ENCODE measurements around the gene MOAP1.

MOAP1 gene

GRCh38 chr14:93155667-93156066, 29.0 kb downstream of the MOAP1 start:
- peak in 1 of 2 donors; percentile 16 for DNase-seq (ENCODE audit: low read depth in 2 of 2)
- H3K4me3 ChIP-seq (replicated peaks in 1 of 2; ENCODE audit: low read depth in 2 of 2, low read length in 2 of 2): no peak overlapping the region
- TF ChIP-seq CTCF (IDR thresholded peaks at IDR 0.05; ENCODE audit: low read depth, low read length): no peak

GRCh38 chr14:93153121-93153520, 31.6 kb downstream of the MOAP1 start:
- no peak for TF ChIP-seq CTCF (IDR thresholded peaks at IDR 0.05; ENCODE audit: low read depth, low read length)
- no peak for DNase-seq (ENCODE audit: low read depth in 2 of 2)
- H3K4me3 ChIP-seq (replicated peaks in 1 of 2; ENCODE audit: low read depth in 2 of 2, low read length in 2 of 2): no peak overlapping the region

- DNase-seq (ENCODE audit: low read depth in 2 of 2): peak in 1 of 2 donors; percentile 20
- H3K4me3 ChIP-seq (replicated peaks in 1 of 2; ENCODE audit: low read depth in 2 of 2, low read length in 2 of 2): no peak overlapping the region
- no peak for TF ChIP-seq CTCF (IDR thresholded peaks at IDR 0.05; ENCODE audit: low read depth, low read length)
Measured at GRCh38 chr14:93150227-93151208, 34.2 kb downstream of the MOAP1 start.

- TF ChIP-seq CTCF (IDR thresholded peaks at IDR 0.05; ENCODE audit: low read depth, low read length): no peak
- no peak for DNase-seq (ENCODE audit: low read depth in 2 of 2)
Measured at GRCh38 chr14:93148979-93149378, 35.7 kb downstream of the MOAP1 start.

GRCh38 chr14:93146119-93146518, 38.6 kb downstream of the MOAP1 start:
- DNase-seq (ENCODE audit: low read depth in 2 of 2): no peak
- TF ChIP-seq CTCF (IDR thresholded peaks at IDR 0.05; ENCODE audit: low read depth, low read length): no peak
- H3K4me3 ChIP-seq (replicated peaks in 1 of 2; ENCODE audit: low read depth in 2 of 2, low read length in 2 of 2): no peak overlapping the region

More at GRCh38 chr14:93148979-93149378, 35.7 kb downstream of the MOAP1 start:
- H3K4me3 ChIP-seq (replicated peaks in 1 of 2; ENCODE audit: low read depth in 2 of 2, low read length in 2 of 2): no peak overlapping the region

- no peak overlapping the region for H3K4me3 ChIP-seq (replicated peaks in 1 of 2; ENCODE audit: low read depth in 2 of 2, low read length in 2 of 2)
- TF ChIP-seq CTCF (IDR thresholded peaks at IDR 0.05; ENCODE audit: low read depth, low read length): no peak
- DNase-seq (ENCODE audit: low read depth in 2 of 2): no peak
Measured at GRCh38 chr14:93142854-93143652, 41.6 kb downstream of the MOAP1 start.
